Kidney (tissue), 14 donors: ENCODE results near the gene PPP2R2C. TPM values are rescaled to one million over a fixed set of nuclear protein-coding genes. Genes with fewer than 3 reads are reported as not detected.

ENCODE experiments used
- DNase-seq, 5 donors: peaks; one replicate each; pipeline ENCODE4 v3.0.0-alpha.2; 2013 to 2020
- FAIRE-seq: peaks from 2 replicates; lab custom pipeline; 2012; peaks lifted over from hg19 to GRCh38; lab: Jason Lieb, UNC
- H3K27ac ChIP-seq, 2 donors: one replicate each; pipeline ENCODE4 v1.7.0; 2013; ENCODE audit warnings: low read depth in 2 of 2, low read length in 2 of 2, inconsistent platforms in 1 of 2
- H3K27me3 ChIP-seq: one replicate; pipeline ENCODE4 v1.7.1; 2013; ENCODE audit warnings: low read length, inconsistent platforms; ENCODE audit not compliant: control insufficient read depth, insufficient read depth
- H3K36me3 ChIP-seq, 3 donors: one replicate each; pipeline versions ENCODE4 v1.7.0 to v1.7.1; 2013; ENCODE audit warnings: low read length in 3 of 3, control low read depth in 1 of 3, inconsistent platforms in 1 of 3; ENCODE audit not compliant: insufficient read depth in 3 of 3, control insufficient read depth in 2 of 3
- H3K4me1 ChIP-seq, 3 donors: one replicate each; pipeline versions ENCODE4 v1.7.0 to v1.7.1; 2013; ENCODE audit warnings: low read length in 3 of 3, inconsistent platforms in 1 of 3, low read depth in 1 of 3; ENCODE audit not compliant: control insufficient read depth in 2 of 3, insufficient read depth in 2 of 3
- H3K4me3 ChIP-seq, 3 donors: one replicate each; pipeline versions ENCODE4 v1.7.0 to v1.8.1; 2013; ENCODE audit warnings: low read length in 3 of 3, control low read depth in 1 of 3, inconsistent platforms in 1 of 3
- H3K9ac ChIP-seq, 3 donors: one replicate each; pipeline versions ENCODE4 v1.7.0 to v1.7.1; 2013; ENCODE audit warnings: low read length in 3 of 3, control low read depth in 1 of 3, inconsistent platforms in 1 of 3
- H3K9me3 ChIP-seq, 3 donors: one replicate each; pipeline versions ENCODE4 v1.7.0 to v1.7.1; 2013; ENCODE audit warnings: low read length in 3 of 3, control low read depth in 1 of 3, inconsistent platforms in 1 of 3; ENCODE audit not compliant: control insufficient read depth in 2 of 3, insufficient read depth in 1 of 3
- CTCF ChIP-seq: IDR thresholded peaks from 3 replicates; pipeline ENCODE4 v1.5.1; 2012; ENCODE audit warnings: mild to moderate bottlenecking, moderate library complexity, borderline replicate concordance; ENCODE audit not compliant: insufficient read depth; ENCODE audit errors: extremely low read depth
- intact Hi-C: fragments of 100-400 bp; cut with DNase I; formaldehyde crosslinking; loops from one replicate; pipeline ENCODE4 v1.11.1; 2022
- polyA plus RNA-seq: library from polyadenylated mRNA; stranded (reverse); fragments of 350-450 nt; fragmentation: Illumina TruSeq; extraction: RNeasy Lipid Tissue Mini Kit (QIAGEN cat#74804); gene quantifications from one replicate; pipeline ENCODE4 v1.2.3, GENCODE V29; 2014; ENCODE audit warnings: low read depth, low replicate concordance; ENCODE audit not compliant: insufficient read depth
- total RNA-seq: library from RNA; stranded (reverse); fragmentation: NEBNext Ultra II Directional; extraction: Animal tissue kit (Norgen Biotek cat#: 25700); gene quantifications from one replicate; pipeline ENCODE4 v1.2.1, GENCODE V29; 2021
- donor health status: control.
- donor health status: control.
- donor health status: control.
- donor health status: control.
- donor health status: control.
- donor health status: DM: yes; HTN: yes; CAD: no.
- donor health status: Normal renal cell carcinoma (clear cell type).

The PPP2R2C gene
- total and polyA plus RNA-seq, 2 donors from 2014 or later = 0.39 to 0.82 TPM

GRCh38 chr4:6332042-6332668, 140.3 kb downstream of the PPP2R2C start:
- H3K4me3 ChIP-seq = no peak overlapping the region
- H3K27me3 ChIP-seq = no peaks in the 10 kb centered on the region
- no peak overlapping the region for H3K9ac ChIP-seq
- intact Hi-C loops = no loop called here
- H3K27ac ChIP-seq = no peak overlapping the region
- no peaks in the 10 kb centered on the region for H3K9me3 ChIP-seq
- no peak for FAIRE-seq
- no peaks in the 10 kb centered on the region for H3K4me1 ChIP-seq
- no peaks in the 10 kb centered on the region for H3K36me3 ChIP-seq
- DNase-seq = peak in 4 of 5 donors; percentile 30 to 61 (median 41)
- TF ChIP-seq CTCF = peak; percentile 45

- no peak for FAIRE-seq
- intact Hi-C loops = no loop called here
- no peaks in the 10 kb centered on the region for H3K27me3 ChIP-seq
- H3K9ac ChIP-seq = no peak overlapping the region
- no peak for DNase-seq
- no peak overlapping the region for H3K4me3 ChIP-seq
- no peaks in the 10 kb centered on the region for H3K36me3 ChIP-seq
- no peak overlapping the region for H3K27ac ChIP-seq
- no peak for TF ChIP-seq CTCF
- no peaks in the 10 kb centered on the region for H3K4me1 ChIP-seq
- H3K9me3 ChIP-seq = no peaks in the 10 kb centered on the region
Observed at GRCh38 chr4:6331468-6331867, 140.9 kb downstream of the PPP2R2C start.

GRCh38 chr4:6331018-6331417, 141.4 kb downstream of the PPP2R2C start:
- Histone ChIP-seq H3K27me3 (no peaks in the 10 kb centered on the region), H3K36me3 (no peaks in the 10 kb centered on the region), H3K27ac (no peak overlapping the region), H3K4me3 (no peak overlapping the region), H3K9ac (no peak overlapping the region), H3K4me1 (no peaks in the 10 kb centered on the region), H3K9me3 (no peaks in the 10 kb centered on the region)
- TF ChIP-seq CTCF = peak; percentile 21
- FAIRE-seq (no peak), DNase-seq (no peak)
- intact Hi-C loops = no loop called here

- intact Hi-C loops = no loop called here
Observed at GRCh38 chr4:6330384-6330767, 142.0 kb downstream of the PPP2R2C start.

More at GRCh38 chr4:6330384-6330767, 142.0 kb downstream of the PPP2R2C start:
- Histone ChIP-seq H3K4me3 (no peak overlapping the region), H3K27me3 (no peaks in the 10 kb centered on the region), H3K9me3 (no peaks in the 10 kb centered on the region), H3K27ac (no peak overlapping the region), H3K4me1 (no peaks in the 10 kb centered on the region), H3K9ac (no peak overlapping the region), H3K36me3 (no peaks in the 10 kb centered on the region)
- no peak for DNase-seq
- FAIRE-seq = no peak
- TF ChIP-seq CTCF = no peak
